GM12878 (cell line): ENCODE results near the gene GARRE1. TPM values are rescaled to one million over a fixed set of nuclear protein-coding genes. Genes with fewer than 3 reads are reported as not detected.

Experiments used
- BHLHE40 ChIP-seq, 2 experiments: fragments of 450-650 bp in 1 of 2; IDR thresholded peaks; 2 replicates each; pipeline ENCODE4 v1.6.1; 2011 to 2017; ENCODE audit warnings: low read depth in 2 of 2, borderline replicate concordance in 1 of 2, improper control_type of control experiment in 1 of 2, low read length in 1 of 2, mild to moderate bottlenecking in 1 of 2
- CHD1 ChIP-seq: IDR thresholded peaks from 2 replicates; pipeline ENCODE4 v1.6.1; 2012; ENCODE audit warnings: low read depth, low read length, improper control_type of control experiment
- EGR1 ChIP-seq, 2 experiments: IDR thresholded peaks; 1 replicate in 1 of 2; 2 replicates in 1 of 2; pipeline ENCODE4 v1.6.1; 2011 to 2012; ENCODE audit warnings: low read depth in 2 of 2, low read length in 2 of 2, borderline replicate concordance in 1 of 2, mild to moderate bottlenecking in 1 of 2, moderate library complexity in 1 of 2
- HDGF ChIP-seq: fragments of 450-650 bp; IDR thresholded peaks from 2 replicates; pipeline ENCODE4 v1.6.1; 2016; ENCODE audit warnings: antibody characterized with exemption
- IRF4 ChIP-seq: IDR thresholded peaks from 2 replicates; pipeline ENCODE4 v1.6.1; 2011; ENCODE audit warnings: low read depth, low read length
- JUNB ChIP-seq: IDR thresholded peaks from 2 replicates; pipeline ENCODE4 v1.6.1; 2016; ENCODE audit warnings: antibody characterized with exemption, mild to moderate bottlenecking
- MLLT1 ChIP-seq: fragments of 450-650 bp; IDR thresholded peaks from 2 replicates; pipeline ENCODE4 v1.6.1; 2016; ENCODE audit warnings: mild to moderate bottlenecking
- RB1 ChIP-seq: fragments of 450-650 bp; formaldehyde crosslinking; IDR thresholded peaks from 2 replicates; pipeline ENCODE4 v1.6.1; 2017; ENCODE audit warnings: mild to moderate bottlenecking, borderline replicate concordance
- RCOR1 ChIP-seq: conservative IDR thresholded peaks from 2 replicates; pipeline ENCODE4 v1.6.1; 2012; ENCODE audit warnings: low read depth, low read length, improper control_type of control experiment
- RUNX3 ChIP-seq: IDR thresholded peaks from 2 replicates; pipeline ENCODE4 v1.6.1; 2012; ENCODE audit warnings: low read length, inconsistent platforms
- SIN3A ChIP-seq: IDR thresholded peaks from 2 replicates; pipeline ENCODE4 v1.6.1; 2012; ENCODE audit warnings: low read depth, low read length, improper control_type of control experiment
- SP1 ChIP-seq: IDR thresholded peaks from one replicate; pipeline ENCODE4 v1.6.1; 2011; ENCODE audit warnings: low read depth, low read length
- ZSCAN29 ChIP-seq: fragments of 450-650 bp; IDR thresholded peaks from 2 replicates; pipeline ENCODE4 v1.6.1; 2017; ENCODE audit warnings: mild to moderate bottlenecking, moderate library complexity
- polyA plus RNA-seq, 11 experiments: library from polyadenylated mRNA; depleted of rRNA in 4 of 11; unstranded in 6 of 11; stranded (reverse) in 5 of 11; fragments of >200 nt; fragmentation: Nextera tagmentation in 4 of 11; fragmentation: Illumina TruSeq in 1 of 11; extraction: Ambion mirVana in 4 of 11; extraction: Trizol in 1 of 11; gene quantifications; 1 replicate in 1 of 11; 2 replicates in 10 of 11; pipeline versions ENCODE4 v1.2.1 to v1.2.3, GENCODE V29; 2011 to 2016; ENCODE audit warnings: inconsistent platforms in 2 of 11, missing spikeins in 2 of 11, low read depth in 1 of 11
- total RNA-seq, 4 experiments: library from RNA; depleted of rRNA in 3 of 4; stranded (reverse); fragments of >200 nt in 3 of 4; fragmentation: Illumina TruSeq in 1 of 4; extraction: Trizol in 1 of 4; gene quantifications; 2 replicates each; pipeline versions ENCODE4 v1.2.1 to v1.2.3, GENCODE V29; 2013 to 2021
- TF ChIP-seq, protein P1 (sequence below): IDR thresholded peaks from 2 replicates; pipeline ENCODE4 v1.6.1; 2011; ENCODE audit warnings: borderline replicate concordance, low read depth, mild to moderate bottlenecking, moderate library complexity, mixed read lengths, low read length; ENCODE audit not compliant: insufficient read depth; ENCODE audit errors: extremely low read length
- TF ChIP-seq, protein P2 (sequence below): fragments of 450-650 bp; IDR thresholded peaks from 2 replicates; pipeline ENCODE4 v1.6.1; 2017; ENCODE audit warnings: mild to moderate bottlenecking, moderate library complexity
- TF ChIP-seq, protein P3 (sequence below): fragments of 450-650 bp; IDR thresholded peaks from 2 replicates; pipeline ENCODE4 v1.6.1; 2018; ENCODE audit warnings: borderline replicate concordance, mild to moderate bottlenecking; ENCODE audit not compliant: partially characterized antibody
- TF ChIP-seq, protein P4 (sequence below): fragments of 450-650 bp; formaldehyde crosslinking; IDR thresholded peaks from 2 replicates; pipeline ENCODE4 v1.4.0; 2022; ENCODE audit warnings: mild to moderate bottlenecking, moderate library complexity

The GARRE1 gene
- total and polyA plus RNA-seq, 10 of the 15 experiments (the other 5 are each of a cell fraction or from before 2014, with no cell fraction given): 1.1 to 9.4 (median 5.1) TPM

DNA sequence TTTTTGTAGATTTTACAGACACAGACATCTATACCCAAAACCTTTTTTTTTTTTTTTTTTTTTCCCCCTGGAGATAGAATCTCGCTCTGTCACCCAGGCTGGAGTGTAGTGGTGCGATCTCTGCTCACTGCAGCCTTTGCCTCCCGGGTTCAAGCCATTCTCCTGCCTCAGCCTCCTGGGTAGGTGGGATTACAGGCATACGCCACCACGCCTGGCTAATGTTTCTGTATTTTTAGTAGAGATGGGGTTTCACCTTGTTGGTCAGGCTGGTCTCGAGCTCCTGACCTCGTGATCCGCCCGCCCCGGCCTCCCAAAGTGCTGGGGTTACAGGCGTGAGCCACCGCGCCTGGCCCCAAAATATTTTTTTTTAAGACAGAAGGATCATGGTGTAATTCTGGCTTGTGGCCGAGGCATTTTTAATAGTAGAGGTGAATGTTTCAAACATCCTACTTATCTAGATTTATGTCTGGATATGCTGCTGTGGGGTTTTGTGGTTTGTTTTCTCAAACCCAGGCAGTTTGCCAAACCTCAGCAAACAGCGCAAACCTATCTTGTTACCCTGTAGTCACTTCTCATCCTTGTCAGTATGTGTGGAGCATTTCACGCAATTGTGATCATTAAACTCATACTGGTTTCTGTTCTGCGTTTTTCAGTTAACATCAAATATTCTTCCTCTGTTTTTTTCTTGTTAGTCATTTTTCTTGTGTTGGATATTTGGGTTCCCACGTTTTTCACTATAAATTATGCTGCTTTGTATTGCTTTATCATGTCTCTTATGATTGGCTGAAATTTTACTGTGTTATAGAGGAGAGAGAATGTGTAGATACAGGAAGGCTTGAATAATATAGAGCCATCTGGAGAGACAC lies 36.2 kb upstream of the GARRE1 start (continued):
- TF ChIP-seq SP1: no peak
- no peak for TF ChIP-seq SIN3A
- TF ChIP-seq EGR1 (IDR thresholded peaks at IDR 0.05; ENCODE audit: borderline replicate concordance in 1 of 2, low read depth in 2 of 2, low read length in 2 of 2): no peak
- no peak for TF ChIP-seq RB1
- TF ChIP-seq JUNB: no peak
- TF ChIP-seq, protein P1, sequence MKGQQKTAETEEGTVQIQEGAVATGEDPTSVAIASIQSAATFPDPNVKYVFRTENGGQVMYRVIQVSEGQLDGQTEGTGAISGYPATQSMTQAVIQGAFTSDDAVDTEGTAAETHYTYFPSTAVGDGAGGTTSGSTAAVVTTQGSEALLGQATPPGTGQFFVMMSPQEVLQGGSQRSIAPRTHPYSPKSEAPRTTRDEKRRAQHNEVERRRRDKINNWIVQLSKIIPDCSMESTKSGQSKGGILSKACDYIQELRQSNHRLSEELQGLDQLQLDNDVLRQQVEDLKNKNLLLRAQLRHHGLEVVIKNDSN: no peak
- no peak for TF ChIP-seq RCOR1
- peak; percentile 97 for TF ChIP-seq RUNX3
- TF ChIP-seq CHD1: no peak
- TF ChIP-seq ZSCAN29: no peak
- TF ChIP-seq MLLT1: peak; percentile 87
- TF ChIP-seq, protein P2, sequence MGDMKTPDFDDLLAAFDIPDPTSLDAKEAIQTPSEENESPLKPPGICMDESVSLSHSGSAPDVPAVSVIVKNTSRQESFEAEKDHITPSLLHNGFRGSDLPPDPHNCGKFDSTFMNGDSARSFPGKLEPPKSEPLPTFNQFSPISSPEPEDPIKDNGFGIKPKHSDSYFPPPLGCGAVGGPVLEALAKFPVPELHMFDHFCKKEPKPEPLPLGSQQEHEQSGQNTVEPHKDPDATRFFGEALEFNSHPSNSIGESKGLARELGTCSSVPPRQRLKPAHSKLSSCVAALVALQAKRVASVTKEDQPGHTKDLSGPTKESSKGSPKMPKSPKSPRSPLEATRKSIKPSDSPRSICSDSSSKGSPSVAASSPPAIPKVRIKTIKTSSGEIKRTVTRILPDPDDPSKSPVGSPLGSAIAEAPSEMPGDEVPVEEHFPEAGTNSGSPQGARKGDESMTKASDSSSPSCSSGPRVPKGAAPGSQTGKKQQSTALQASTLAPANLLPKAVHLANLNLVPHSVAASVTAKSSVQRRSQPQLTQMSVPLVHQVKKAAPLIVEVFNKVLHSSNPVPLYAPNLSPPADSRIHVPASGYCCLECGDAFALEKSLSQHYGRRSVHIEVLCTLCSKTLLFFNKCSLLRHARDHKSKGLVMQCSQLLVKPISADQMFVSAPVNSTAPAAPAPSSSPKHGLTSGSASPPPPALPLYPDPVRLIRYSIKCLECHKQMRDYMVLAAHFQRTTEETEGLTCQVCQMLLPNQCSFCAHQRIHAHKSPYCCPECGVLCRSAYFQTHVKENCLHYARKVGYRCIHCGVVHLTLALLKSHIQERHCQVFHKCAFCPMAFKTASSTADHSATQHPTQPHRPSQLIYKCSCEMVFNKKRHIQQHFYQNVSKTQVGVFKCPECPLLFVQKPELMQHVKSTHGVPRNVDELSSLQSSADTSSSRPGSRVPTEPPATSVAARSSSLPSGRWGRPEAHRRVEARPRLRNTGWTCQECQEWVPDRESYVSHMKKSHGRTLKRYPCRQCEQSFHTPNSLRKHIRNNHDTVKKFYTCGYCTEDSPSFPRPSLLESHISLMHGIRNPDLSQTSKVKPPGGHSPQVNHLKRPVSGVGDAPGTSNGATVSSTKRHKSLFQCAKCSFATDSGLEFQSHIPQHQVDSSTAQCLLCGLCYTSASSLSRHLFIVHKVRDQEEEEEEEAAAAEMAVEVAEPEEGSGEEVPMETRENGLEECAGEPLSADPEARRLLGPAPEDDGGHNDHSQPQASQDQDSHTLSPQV: no peak
- TF ChIP-seq, protein P3, sequence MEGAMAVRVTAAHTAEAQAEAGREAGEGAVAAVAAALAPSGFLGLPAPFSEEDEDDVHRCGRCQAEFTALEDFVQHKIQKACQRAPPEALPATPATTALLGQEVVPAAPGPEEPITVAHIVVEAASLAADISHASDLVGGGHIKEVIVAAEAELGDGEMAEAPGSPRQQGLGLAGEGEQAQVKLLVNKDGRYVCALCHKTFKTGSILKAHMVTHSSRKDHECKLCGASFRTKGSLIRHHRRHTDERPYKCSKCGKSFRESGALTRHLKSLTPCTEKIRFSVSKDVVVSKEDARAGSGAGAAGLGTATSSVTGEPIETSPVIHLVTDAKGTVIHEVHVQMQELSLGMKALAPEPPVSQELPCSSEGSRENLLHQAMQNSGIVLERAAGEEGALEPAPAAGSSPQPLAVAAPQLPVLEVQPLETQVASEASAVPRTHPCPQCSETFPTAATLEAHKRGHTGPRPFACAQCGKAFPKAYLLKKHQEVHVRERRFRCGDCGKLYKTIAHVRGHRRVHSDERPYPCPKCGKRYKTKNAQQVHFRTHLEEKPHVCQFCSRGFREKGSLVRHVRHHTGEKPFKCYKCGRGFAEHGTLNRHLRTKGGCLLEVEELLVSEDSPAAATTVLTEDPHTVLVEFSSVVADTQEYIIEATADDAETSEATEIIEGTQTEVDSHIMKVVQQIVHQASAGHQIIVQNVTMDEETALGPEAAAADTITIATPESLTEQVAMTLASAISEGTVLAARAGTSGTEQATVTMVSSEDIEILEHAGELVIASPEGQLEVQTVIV: no peak
- no peak for TF ChIP-seq HDGF
- peak in 1 of 2 experiments; percentile 41; a peak in 1 of 4 replicates for TF ChIP-seq BHLHE40 (IDR thresholded peaks at IDR 0.05; ENCODE audit: borderline replicate concordance in 1 of 2, low read depth in 2 of 2, low read length in 1 of 2)
- no peak for TF ChIP-seq IRF4
- TF ChIP-seq, protein P4, sequence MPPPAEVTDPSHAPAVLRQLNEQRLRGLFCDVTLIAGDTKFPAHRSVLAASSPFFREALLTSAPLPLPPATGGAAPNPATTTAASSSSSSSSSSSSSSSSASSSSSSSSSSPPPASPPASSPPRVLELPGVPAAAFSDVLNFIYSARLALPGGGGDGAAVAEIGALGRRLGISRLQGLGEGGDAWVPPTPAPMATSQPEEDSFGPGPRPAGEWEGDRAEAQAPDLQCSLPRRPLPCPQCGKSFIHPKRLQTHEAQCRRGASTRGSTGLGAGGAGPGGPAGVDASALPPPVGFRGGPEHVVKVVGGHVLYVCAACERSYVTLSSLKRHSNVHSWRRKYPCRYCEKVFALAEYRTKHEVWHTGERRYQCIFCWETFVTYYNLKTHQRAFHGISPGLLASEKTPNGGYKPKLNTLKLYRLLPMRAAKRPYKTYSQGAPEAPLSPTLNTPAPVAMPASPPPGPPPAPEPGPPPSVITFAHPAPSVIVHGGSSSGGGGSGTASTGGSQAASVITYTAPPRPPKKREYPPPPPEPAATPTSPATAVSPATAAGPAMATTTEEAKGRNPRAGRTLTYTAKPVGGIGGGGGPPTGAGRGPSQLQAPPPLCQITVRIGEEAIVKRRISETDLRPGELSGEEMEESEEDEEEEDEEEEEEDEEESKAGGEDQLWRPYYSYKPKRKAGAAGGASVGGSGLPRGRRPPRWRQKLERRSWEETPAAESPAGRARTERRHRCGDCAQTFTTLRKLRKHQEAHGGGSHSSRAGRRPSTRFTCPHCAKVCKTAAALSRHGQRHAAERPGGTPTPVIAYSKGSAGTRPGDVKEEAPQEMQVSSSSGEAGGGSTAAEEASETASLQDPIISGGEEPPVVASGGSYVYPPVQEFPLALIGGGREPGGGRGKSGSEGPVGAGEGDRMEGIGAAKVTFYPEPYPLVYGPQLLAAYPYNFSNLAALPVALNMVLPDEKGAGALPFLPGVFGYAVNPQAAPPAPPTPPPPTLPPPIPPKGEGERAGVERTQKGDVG: no peak
